SK-N-SH (cell line): ENCODE measurements around the gene DDI2. TPM values are rescaled to one million over a fixed set of nuclear protein-coding genes. Genes with fewer than 3 reads are reported as not detected.
"Not testable (repeated sequence)": the region's sequence is repeated elsewhere in the genome, so short reads cannot be mapped to it uniquely, and the experiment has no call there.

Experiments used
- CTCF ChIA-PET: fragments of 300-600, 350-600 bp; formaldehyde crosslinking; extraction: SDS; loops from one replicate; lab custom pipeline; 2021; lab: Yijun Ruan, JAX
- POLR2A ChIA-PET: fragments of 350-600 bp; sonication (Branson Sonifier 250); formaldehyde crosslinking; extraction: SDS; loops from one replicate; lab custom pipeline; 2020; ENCODE audit warnings: antibody characterized with exemption, inconsistent platforms; lab: Yijun Ruan, JAX
- DNase-seq: peaks from one replicate; pipeline ENCODE4 v3.0.0; 2012
- H2AFZ ChIP-seq: fragments of 200-600 bp; sonication (generic); 2 replicates; pipeline ENCODE4 v1.8.1; 2016; ENCODE audit warnings: antibody characterized with exemption, mild to moderate bottlenecking, low read depth
- H3F3A ChIP-seq: fragments of 200-600 bp; sonication (generic); replicated peaks from 2 replicates; pipeline ENCODE3; 2016; ENCODE audit warnings: antibody characterized with exemption, mild to moderate bottlenecking; ENCODE audit not compliant: insufficient read depth
- H3K27ac ChIP-seq, 2 experiments: fragments of 200-500 bp in 1 of 2; fragments of 200-600 bp in 1 of 2; sonication (Bioruptor generic) in 1 of 2; sonication (generic), shearing (Covaris generic) in 1 of 2; 2 replicates each; pipeline versions ENCODE4 v1.5.1 to v1.6.1; 2014 to 2016; ENCODE audit warnings: low read depth in 2 of 2, inconsistent platforms in 1 of 2, low read length in 1 of 2, mild to moderate bottlenecking in 1 of 2, mixed read lengths in 1 of 2
- H3K27me3 ChIP-seq: fragments of 200-600 bp; sonication (generic), shearing (Covaris generic); 2 replicates; pipeline ENCODE4 v1.6.1; 2016; ENCODE audit warnings: mixed run types; ENCODE audit not compliant: insufficient read depth
- H3K36me3 ChIP-seq, 2 experiments: fragments of 200-500 bp in 1 of 2; fragments of 200-600 bp in 1 of 2; sonication (Bioruptor generic) in 1 of 2; sonication (generic) in 1 of 2; replicated peaks in 1 of 2; 2 replicates each; pipeline versions ENCODE3 to v1.5.1; 2014 to 2016; ENCODE audit warnings: low read length in 1 of 2, mild to moderate bottlenecking in 1 of 2; ENCODE audit not compliant: insufficient read depth in 2 of 2, control insufficient read depth in 1 of 2
- H3K4me1 ChIP-seq, 2 experiments: fragments of 200-500 bp in 1 of 2; fragments of 200-600 bp in 1 of 2; sonication (Bioruptor generic) in 1 of 2; sonication (generic), shearing (Covaris generic) in 1 of 2; 2 replicates each; pipeline versions ENCODE4 v1.5.1 to v1.6.1; 2014 to 2016; ENCODE audit warnings: low read depth in 1 of 2, low read length in 1 of 2, mixed run types in 1 of 2; ENCODE audit not compliant: insufficient read depth in 2 of 2, control insufficient read depth in 1 of 2
- H3K4me2 ChIP-seq: fragments of 200-600 bp; sonication (generic), shearing (Covaris generic); 2 replicates; pipeline ENCODE4 v1.6.1; 2017; ENCODE audit warnings: mixed run types
- H3K4me3 ChIP-seq, 2 experiments: fragments of 200-500 bp in 1 of 2; fragments of 200-600 bp in 1 of 2; sonication (Bioruptor generic) in 1 of 2; sonication (generic), shearing (Covaris generic) in 1 of 2; 2 replicates each; pipeline versions ENCODE4 v1.5.1 to v1.8.1; 2014 to 2016; ENCODE audit warnings: low read depth in 2 of 2, inconsistent platforms in 1 of 2, low read length in 1 of 2, mild to moderate bottlenecking in 1 of 2, mixed read lengths in 1 of 2, moderate library complexity in 1 of 2
- H3K79me2 ChIP-seq: fragments of 200-600 bp; sonication (generic); 2 replicates; pipeline ENCODE4 v1.8.1; 2017; ENCODE audit warnings: mild to moderate bottlenecking; ENCODE audit not compliant: insufficient read depth
- H3K9ac ChIP-seq: fragments of 200-600 bp; sonication (generic); 2 replicates; pipeline ENCODE4 v1.6.1; 2017; ENCODE audit warnings: mixed run types
- H3K9me2 ChIP-seq: fragments of 200-600 bp; sonication (generic); 2 replicates; pipeline ENCODE4 v1.6.1; 2017; ENCODE audit warnings: mixed run types
- H3K9me3 ChIP-seq: fragments of 200-600 bp; sonication (generic); 2 replicates; pipeline ENCODE4 v1.6.1; 2017; ENCODE audit warnings: mixed run types, mild to moderate bottlenecking, moderate library complexity
- H4K20me1 ChIP-seq: fragments of 200-600 bp; sonication (generic); 2 replicates; pipeline ENCODE4 v1.6.1; 2017; ENCODE audit warnings: mild to moderate bottlenecking, mixed run types; ENCODE audit not compliant: insufficient read depth
- EZH2phosphoT487 ChIP-seq: fragments of 200-600 bp; sonication (generic); IDR thresholded peaks from 2 replicates; pipeline ENCODE4 v1.6.1; 2017; ENCODE audit warnings: low read depth, mixed run types, mild to moderate bottlenecking, antibody characterized with exemption, moderate library complexity, borderline replicate concordance
- GABPA ChIP-seq: IDR thresholded peaks from 2 replicates; pipeline ENCODE4 v1.4.0; 2012; ENCODE audit warnings: low read depth, mild to moderate bottlenecking
- MAX ChIP-seq: IDR thresholded peaks from 2 replicates; pipeline ENCODE4 v1.4.0; 2012; ENCODE audit warnings: low read depth
- MXI1 ChIP-seq: IDR thresholded peaks from 2 replicates; pipeline ENCODE4 v1.6.1; 2012; ENCODE audit warnings: mild to moderate bottlenecking, low read depth, low read length, improper control_type of control experiment
- POLR2AphosphoS5 ChIP-seq: IDR thresholded peaks from 2 replicates; pipeline ENCODE4 v1.6.1; 2012; ENCODE audit warnings: low read depth, low read length
- RFX5 ChIP-seq: IDR thresholded peaks from 2 replicates; pipeline ENCODE4 v1.6.1; 2012; ENCODE audit warnings: mild to moderate bottlenecking, improper control_type of control experiment, low read length
- TAF1 ChIP-seq: IDR thresholded peaks from 2 replicates; pipeline ENCODE4 v1.6.1; 2012; ENCODE audit warnings: low read depth, mild to moderate bottlenecking, low read length, moderate library complexity, borderline replicate concordance
- USF2 ChIP-seq: fragments of 150-350 bp; IDR thresholded peaks from 2 replicates; pipeline ENCODE4 v1.6.1; 2017; ENCODE audit warnings: antibody characterized with exemption, low read length, low read depth, borderline replicate concordance
- WGBS: methylation state at CpG from one replicate; pipeline ENCODE4 v1.1.6; 2017; ENCODE audit warnings: low lambda C conversion rate; 5-methylcytosine and 5-hydroxymethylcytosine counted together
- polyA plus RNA-seq, 3 experiments: library from polyadenylated mRNA; depleted of rRNA; stranded (reverse); fragments of >200 nt; gene quantifications; 2 replicates each; pipeline ENCODE4 v1.2.3, GENCODE V29; 2012
- TF ChIP-seq, protein P1 (sequence below): IDR thresholded peaks from 2 replicates; pipeline ENCODE4 v1.4.0; 2012; ENCODE audit warnings: low read depth, borderline replicate concordance
- TF ChIP-seq, protein P2 (sequence below): IDR thresholded peaks from 2 replicates; pipeline ENCODE4 v1.6.1; 2012; ENCODE audit warnings: mild to moderate bottlenecking, low read depth, low read length, moderate library complexity

Gene DDI2
- polyA plus RNA-seq, 1 of the 3 experiments (the other 2 are of a cell fraction): 2.8 TPM

DNA sequence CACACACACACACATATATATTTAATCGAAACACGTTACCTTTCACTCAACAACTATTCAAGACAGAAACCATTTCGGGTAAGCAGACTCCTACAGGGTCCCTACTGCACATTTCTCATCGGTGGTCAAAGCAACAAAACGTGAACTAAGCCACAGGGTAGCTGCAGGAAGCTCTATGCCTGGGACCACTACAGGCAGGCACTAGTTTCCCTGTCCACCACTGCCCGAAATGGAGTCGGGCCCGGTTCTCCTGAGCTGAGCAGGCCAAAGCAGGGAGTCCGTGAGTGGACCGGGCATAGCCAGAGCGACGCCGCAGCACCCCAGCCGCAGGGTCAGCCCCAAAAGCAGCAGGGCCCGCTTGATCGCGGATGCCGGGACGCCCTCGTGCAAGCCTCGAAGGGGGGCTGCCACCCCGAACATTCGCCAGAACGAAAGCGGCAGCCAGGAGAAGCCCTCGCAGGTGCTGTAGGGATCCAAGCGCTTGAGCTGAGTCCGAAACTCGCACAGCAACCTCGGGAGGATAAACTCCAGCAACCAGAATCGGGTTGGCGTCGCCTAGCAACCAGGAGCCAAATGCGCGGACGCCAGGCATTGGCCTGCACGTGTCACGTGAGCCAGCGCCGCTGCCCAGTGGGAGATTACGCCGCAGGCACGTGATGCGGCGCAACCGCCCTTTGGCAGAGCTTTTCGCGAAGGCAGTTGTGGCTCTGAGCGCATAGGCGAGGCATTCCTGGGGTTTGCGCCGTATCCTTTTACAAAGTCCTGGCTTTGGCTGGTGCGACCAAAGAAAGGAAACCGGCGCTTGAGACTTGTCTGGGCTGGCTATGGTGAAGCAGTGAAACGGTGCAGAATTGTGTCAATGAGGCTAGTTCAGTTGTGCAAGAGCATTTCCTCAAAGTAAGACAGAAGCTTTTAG is 13.9 kb upstream of the DDI2 start:
- peak; percentile 97 for DNase-seq
- H3K4me1 ChIP-seq: peaks cover 3 to 4% of the 10 kb centered on the region in 2 experiments; a peak in 2 of 4 replicates
- WGBS: 3% methylated on average over 14 of the region's 56 CpGs
- peak; percentile 98 for TF ChIP-seq USF2
- TF ChIP-seq, protein P1, sequence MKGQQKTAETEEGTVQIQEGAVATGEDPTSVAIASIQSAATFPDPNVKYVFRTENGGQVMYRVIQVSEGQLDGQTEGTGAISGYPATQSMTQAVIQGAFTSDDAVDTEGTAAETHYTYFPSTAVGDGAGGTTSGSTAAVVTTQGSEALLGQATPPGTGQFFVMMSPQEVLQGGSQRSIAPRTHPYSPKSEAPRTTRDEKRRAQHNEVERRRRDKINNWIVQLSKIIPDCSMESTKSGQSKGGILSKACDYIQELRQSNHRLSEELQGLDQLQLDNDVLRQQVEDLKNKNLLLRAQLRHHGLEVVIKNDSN: peak; percentile 100
- no peak for TF ChIP-seq EZH2phosphoT487
- TF ChIP-seq MAX: peak; percentile 99
- TF ChIP-seq POLR2AphosphoS5: peak; percentile 93
- TF ChIP-seq MXI1: peak; percentile 73
- no peak for TF ChIP-seq GABPA
- TF ChIP-seq, protein P2, sequence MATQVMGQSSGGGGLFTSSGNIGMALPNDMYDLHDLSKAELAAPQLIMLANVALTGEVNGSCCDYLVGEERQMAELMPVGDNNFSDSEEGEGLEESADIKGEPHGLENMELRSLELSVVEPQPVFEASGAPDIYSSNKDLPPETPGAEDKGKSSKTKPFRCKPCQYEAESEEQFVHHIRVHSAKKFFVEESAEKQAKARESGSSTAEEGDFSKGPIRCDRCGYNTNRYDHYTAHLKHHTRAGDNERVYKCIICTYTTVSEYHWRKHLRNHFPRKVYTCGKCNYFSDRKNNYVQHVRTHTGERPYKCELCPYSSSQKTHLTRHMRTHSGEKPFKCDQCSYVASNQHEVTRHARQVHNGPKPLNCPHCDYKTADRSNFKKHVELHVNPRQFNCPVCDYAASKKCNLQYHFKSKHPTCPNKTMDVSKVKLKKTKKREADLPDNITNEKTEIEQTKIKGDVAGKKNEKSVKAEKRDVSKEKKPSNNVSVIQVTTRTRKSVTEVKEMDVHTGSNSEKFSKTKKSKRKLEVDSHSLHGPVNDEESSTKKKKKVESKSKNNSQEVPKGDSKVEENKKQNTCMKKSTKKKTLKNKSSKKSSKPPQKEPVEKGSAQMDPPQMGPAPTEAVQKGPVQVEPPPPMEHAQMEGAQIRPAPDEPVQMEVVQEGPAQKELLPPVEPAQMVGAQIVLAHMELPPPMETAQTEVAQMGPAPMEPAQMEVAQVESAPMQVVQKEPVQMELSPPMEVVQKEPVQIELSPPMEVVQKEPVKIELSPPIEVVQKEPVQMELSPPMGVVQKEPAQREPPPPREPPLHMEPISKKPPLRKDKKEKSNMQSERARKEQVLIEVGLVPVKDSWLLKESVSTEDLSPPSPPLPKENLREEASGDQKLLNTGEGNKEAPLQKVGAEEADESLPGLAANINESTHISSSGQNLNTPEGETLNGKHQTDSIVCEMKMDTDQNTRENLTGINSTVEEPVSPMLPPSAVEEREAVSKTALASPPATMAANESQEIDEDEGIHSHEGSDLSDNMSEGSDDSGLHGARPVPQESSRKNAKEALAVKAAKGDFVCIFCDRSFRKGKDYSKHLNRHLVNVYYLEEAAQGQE: 0 out of 2 replicates have a peak, but pooled peaks have one; percentile 13
- peak; percentile 88 for TF ChIP-seq RFX5
- TF ChIP-seq TAF1: peak; percentile 65; the same call in 1 of the 2 replicates
- peak overlapping the region; percentile 97 for H2AFZ ChIP-seq
- no peaks in the 10 kb centered on the region for H4K20me1 ChIP-seq
- peak overlapping the region; percentile 84 for H3K9ac ChIP-seq
- ChIA-PET CTCF (interaction anchor here (0.7 to 1.8 kb wide), 5 partner anchors 7 to 133 kb away, joined by 3 to 6 read pairs (median 5); partner anchors contain the start of gene SLC25A34), POLR2A (interaction anchor here (0.8 to 1.5 kb wide), 10 partner anchors 9 to 189 kb away, joined by 3 to 7 read pairs (median 3); partner anchors contain the start of gene DNAJC16)
- H3K4me3 ChIP-seq: peak overlapping the region; percentile 76 to 90
- H3K9me3 ChIP-seq: no peaks in the 10 kb centered on the region
- H3K9me2 ChIP-seq: no peaks in the 10 kb centered on the region
- H3K4me2 ChIP-seq: peak overlapping the region; percentile 91
- no peaks in the 10 kb centered on the region for H3K36me3 ChIP-seq
- H3K27ac ChIP-seq: peak overlapping the region; percentile 75 to 85
- peaks cover 3% of the 10 kb centered on the region for H3F3A ChIP-seq
- no peaks in the 10 kb centered on the region for H3K27me3 ChIP-seq
- no peaks in the 10 kb centered on the region; the same call in 1 of the 2 replicates for H3K79me2 ChIP-seq

GRCh38 chr1:15603966-15604282 is 13.3 kb upstream of the DDI2 start:
- H3K9me3 ChIP-seq, H3K9me2 ChIP-seq, H3K4me1 ChIP-seq, H3K27me3 ChIP-seq, H3K79me2 ChIP-seq, H3K9ac ChIP-seq, DNase-seq, H3F3A ChIP-seq, H4K20me1 ChIP-seq, H3K36me3 ChIP-seq: not testable (repeated sequence)
- peak overlapping the region; percentile 91 for H3K4me2 ChIP-seq
- ChIA-PET CTCF (interaction anchor here (1.2 to 1.8 kb wide), 5 partner anchors 8 to 20 kb away, joined by 3 to 6 read pairs (median 5); no protein-coding TSS in a partner anchor), POLR2A (interaction anchor here (0.8 to 1.5 kb wide), 6 partner anchors 9 to 120 kb away, joined by 3 to 7 read pairs (median 4); partner anchors contain the start of gene DNAJC16)
- H3K27ac ChIP-seq: peak overlapping the region; percentile 75 to 85
- peak overlapping the region; percentile 97 for H2AFZ ChIP-seq
- WGBS: 78% methylated on average over 13 of the region's 13 CpGs
- H3K4me3 ChIP-seq: peak overlapping the region; percentile 76 to 90

GRCh38 chr1:15604400-15604799 is 12.9 kb upstream of the DDI2 start:
- H3K9me2 ChIP-seq, H4K20me1 ChIP-seq, H3K4me3 ChIP-seq, H3K9me3 ChIP-seq, H3K36me3 ChIP-seq, H3K27me3 ChIP-seq, H3K27ac ChIP-seq, H3K9ac ChIP-seq, DNase-seq, H3K79me2 ChIP-seq, H3K4me2 ChIP-seq, H3K4me1 ChIP-seq, H2AFZ ChIP-seq, H3F3A ChIP-seq: not testable (repeated sequence)
- POLR2A ChIA-PET: interaction anchor here (1.2 to 1.5 kb wide), 2 partner anchors 14 to 17 kb away, joined by 7 read pairs; no protein-coding TSS in a partner anchor
- WGBS: 100% methylated on average over 11 of the region's 21 CpGs
- CTCF ChIA-PET: interaction anchor here (1.2 to 1.8 kb wide), 5 partner anchors 8 to 20 kb away, joined by 3 to 6 read pairs (median 5); no protein-coding TSS in a partner anchor
